GM21723 (cell line): ENCODE measurements around the gene VGLL4.
"Not testable (repeated sequence)": the region's sequence is repeated elsewhere in the genome, so short reads cannot be mapped to it uniquely, and the experiment has no call there.

Source experiments
- ATAC-seq: cut with Tn5 transposase; IDR thresholded peaks from one replicate; pipeline ENCODE4 v1.9.1; 2021; ENCODE audit warnings: mild to moderate bottlenecking, moderate library complexity; ENCODE audit not compliant: unreplicated experiment

Gene VGLL4

DNA sequence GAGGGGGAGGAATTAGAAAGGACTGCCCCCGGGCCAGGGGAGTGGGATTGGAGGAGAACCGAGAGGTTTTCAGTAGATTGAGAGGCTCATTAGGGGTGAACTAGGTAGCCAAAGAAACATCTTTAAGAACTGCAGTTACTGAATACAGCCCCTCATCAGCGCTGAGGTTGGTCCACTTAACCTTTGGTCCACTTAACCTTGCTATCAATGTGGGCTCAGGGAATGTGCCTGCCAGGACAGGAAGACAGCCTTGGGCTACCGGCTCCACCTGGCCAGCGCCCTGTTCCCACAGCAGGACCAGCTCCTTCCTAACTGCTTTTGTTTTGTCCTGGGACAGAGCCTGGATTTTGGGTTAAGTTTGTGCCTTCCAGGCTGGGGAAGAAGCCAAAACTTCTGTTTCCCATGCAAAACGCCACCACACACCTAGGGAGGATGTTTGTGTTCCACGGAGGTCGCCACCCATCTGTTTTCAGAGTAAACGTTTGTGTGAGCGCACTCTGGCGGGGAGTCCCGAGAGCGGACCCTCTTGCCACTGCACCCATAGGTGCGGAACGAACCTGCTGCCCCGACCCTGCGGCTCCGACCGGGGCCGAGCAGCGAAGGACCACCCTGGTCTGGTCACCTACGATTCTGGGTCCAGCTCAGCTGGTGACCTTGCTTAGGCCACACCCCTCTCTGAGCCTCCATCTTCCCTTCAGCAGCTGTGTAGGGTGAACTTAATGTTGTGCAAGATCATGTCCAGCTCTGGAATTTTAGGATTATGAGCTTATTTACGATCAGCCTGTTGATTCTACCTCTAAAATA is 107.4 kb downstream of the VGLL4 start:
- ATAC-seq: no peak

DNA sequence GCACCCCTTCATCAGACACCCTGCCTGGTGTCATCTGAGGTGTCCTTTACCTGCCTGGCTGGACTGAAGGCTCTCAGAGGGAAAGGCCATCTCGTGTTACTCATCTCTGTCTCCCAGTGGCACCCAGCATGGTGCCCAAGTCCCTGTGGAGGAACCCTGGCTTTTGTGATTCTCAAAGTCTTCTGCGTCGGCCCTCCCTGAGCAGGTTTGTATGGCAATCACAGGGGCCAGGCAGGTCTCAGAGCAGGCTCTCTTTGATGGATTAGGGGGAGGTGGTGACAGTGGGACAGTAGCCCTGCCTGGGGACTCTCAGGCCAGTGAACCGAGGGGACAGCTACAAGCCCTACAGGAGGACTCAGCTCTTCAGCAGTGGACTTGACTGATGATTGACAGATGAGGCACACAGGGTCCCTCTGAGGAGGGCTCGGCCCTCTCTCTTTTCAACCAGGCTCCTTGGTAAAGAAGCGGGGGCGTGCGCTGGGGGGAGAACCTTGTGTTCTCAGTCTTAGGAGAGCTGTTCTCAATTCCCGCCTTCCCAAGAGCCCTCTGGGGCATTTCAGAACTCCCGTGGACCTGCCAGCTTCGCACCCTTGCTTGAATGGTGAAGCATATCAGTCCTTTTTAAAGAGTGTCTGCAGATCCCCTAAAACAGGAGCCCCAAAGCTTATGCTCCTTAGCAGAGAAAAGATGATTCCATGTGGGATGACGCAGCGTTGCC is 108.3 kb downstream of the VGLL4 start:
- no peak for ATAC-seq

DNA sequence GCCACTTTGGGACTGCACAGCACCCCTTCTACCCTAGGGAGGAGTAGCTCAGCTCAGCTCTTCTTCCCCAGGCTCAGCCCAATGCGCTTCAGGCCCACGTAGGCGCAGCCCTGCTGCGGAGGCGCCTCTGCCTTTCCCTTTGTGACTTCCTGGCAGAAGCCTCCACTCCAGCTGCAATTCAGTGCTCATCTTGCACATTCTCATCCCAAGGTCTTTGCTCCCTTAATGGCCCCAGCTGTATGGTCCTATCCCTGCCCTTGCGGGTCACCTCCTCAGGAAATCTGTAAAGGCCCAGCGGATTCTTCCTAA is 109.0 kb downstream of the VGLL4 start:
- ATAC-seq: no peak

DNA sequence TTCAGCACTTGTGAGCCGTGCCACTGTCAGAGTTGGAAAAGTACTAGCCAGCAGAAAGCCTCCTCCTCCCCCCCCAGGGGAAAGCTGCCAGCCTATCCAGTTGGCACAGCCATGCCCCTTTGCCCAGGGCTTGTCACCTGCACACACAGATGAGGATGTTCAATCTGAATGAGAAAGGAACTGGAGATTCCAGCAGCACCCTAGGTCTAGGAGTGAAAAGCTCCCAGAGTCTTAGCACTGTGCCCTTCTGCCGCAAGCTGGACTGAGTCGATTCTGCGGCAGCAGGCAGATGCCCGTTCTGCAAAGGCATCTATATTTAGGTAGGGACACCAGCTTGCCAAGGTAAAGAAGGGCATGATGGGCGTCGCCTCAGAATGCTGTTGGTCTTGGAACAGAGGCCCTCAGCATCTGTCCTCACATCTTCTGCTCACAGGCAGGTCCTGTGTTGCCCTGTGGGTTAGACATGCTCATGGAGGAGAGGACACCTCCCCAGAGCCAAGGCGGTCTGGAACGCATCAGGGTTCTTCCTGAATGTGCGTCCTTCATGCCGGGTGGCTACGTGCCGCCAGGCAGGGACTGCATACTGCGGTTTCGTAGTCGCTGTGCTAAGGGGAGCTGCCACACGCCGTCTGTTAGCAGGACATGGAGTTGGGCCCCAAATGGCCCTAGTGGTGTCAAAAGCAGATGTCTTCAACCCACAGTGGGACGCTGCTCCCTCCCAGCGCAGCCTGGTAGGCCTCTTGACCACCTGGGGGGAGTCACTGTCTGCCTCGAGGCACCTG is 109.5 kb downstream of the VGLL4 start:
- ATAC-seq: no peak

DNA sequence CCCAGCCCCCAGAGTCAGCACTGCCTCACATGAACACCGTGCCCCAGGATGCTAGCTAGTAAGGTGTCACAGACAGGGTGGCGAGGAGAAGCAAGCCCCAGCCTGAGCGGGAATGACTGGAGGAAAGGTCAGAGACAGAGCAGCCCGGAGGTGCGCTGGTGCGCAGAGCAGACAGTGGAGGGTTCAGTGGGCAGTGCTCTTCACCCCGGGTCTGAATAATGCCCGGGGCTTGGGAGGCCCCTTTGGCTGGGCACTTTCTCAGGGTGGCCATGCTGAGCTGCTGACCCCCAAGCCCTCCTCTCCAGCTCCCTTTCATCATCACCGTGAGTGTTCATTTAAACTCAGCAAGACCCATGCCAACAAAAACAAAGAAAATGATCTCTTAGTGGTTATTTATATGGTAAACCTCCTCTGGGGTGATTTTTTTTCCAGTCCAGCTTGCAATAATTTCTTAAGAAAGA is 110.8 kb downstream of the VGLL4 start:
- ATAC-seq: no peak

DNA sequence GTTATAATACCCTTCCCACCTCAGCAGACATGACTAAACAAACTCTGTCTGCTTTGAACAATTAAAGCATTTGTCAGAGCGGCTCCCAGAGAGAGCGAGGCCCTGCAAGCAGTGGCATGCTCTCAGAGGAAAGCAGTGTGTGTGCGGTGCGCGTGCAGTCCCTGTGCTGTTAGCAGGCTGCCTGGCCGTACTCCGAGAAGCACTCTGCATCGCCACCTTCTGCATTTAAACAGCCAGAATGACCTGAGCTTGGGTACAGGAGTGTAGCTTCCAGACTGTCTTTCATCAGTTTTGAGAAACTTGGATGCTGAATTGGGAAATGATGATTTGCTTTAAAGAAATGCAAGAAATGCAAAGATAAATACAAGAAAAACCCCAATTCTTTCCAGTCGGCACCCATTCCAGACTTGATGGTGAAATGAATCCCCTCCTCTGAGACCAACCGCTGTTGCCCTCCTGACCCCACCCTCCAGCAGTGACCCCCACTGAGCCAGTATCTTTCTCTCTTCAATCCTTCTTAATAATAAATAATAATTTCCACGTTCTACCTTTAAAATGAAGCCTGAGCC is 113.5 kb downstream of the VGLL4 start:
- ATAC-seq: no peak

DNA sequence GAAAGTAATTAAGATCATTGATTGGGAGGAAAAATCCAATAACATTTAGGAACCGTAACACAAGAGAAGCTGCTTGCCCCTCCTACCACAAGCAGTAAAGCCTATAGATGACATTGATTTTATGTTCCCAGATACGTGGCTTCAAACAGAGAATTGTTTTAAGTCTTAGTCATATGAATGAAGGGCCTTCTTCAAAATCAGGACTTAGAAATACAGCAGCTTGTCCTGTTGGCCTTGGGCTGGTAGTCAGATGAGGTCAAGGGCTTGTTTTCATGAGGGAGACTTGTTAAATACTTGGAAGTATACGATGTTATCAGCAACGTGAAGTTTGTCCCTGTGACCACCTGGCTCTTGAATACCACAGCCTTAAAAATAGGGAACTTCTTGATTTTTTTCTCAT is 114.4 kb downstream of the VGLL4 start:
- no peak for ATAC-seq

DNA sequence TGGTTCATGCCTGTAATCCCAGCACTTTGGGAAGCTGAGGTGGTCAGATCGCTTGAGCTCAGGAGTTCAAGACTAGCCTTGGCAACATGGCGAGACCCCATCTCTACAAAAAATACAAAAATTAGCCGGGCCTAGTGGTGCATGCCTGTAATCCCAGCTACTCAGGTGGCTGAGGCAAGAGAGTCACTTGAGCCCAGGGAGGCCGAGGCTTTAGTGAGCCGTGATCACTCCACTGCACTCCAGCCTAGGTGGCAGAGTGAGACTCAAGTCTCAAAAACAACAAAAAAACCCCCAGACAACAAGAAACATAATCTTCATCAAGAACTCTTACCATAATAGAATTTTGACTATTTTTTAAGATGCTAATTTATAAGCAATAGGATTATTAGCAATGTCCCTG is 117.6 kb downstream of the VGLL4 start:
- not testable (repeated sequence) for ATAC-seq

DNA sequence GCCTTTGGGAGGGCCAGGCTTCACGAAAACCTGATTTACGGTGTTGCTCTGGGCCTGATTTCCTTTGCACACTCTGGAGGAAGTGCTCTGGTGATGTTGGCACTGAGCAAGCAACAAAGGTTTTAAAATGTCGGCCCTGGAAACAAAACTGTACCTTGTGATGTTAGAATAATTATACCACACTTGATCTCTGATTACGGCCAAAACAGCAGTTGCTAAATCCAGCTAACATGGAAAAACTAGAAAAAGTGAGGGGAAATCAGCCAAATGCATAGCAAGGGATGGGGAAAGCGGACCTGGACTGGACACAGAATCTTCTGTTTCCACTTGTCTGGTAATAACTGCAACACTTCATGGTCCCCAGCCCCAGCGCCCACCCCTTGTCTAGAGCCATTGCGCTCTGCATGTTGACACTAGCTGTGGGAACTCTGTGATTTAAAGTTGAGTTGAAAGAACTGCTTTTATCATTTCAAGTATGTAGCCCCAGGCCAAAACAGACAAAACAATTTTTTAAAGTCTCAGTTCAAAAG is 120.1 kb downstream of the VGLL4 start:
- ATAC-seq: no peak

DNA sequence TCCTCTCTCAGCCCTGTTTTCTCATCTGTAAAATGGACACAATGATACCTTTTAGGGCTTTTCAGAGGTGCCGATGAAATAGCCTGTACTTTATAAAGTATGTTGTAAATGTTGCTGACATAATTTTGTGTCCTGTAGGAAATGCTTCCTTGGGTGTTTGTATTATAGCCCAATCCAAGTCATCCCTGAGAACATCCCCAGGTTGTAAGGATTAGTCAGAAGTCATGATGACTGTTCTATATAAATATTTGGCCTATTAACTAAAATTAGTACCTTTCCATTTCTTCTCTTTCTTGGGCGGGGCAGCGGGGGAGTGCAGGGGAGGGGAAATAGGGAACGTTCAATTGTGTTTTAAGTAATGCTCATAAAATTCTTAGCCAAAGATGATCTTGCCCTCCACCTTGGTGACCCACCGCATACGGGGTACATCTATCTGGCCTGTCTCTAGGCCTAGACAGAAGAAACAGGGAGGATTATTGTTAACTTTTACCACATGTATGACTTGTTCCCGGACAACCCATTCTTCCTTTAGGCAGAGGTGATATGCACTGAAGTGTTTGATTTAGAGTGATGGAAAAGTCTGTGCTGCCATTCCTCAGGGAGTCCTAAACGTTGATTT is 120.7 kb downstream of the VGLL4 start:
- no peak for ATAC-seq

DNA sequence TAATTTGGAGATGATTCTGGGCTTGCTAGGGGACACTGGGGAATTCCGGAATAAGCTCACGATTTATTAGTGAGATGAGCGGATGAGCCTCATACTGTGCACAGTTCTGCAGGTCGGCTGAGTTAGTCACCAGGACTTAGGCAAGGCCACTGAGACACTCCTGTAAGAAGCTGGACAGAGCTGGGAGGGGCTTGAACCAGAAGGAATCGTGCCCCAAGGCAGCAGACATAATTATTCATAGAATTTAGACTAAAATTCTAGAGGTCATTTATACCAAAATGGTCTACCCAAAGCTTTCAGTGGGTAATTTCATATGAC is 121.4 kb downstream of the VGLL4 start:
- no peak for ATAC-seq

DNA sequence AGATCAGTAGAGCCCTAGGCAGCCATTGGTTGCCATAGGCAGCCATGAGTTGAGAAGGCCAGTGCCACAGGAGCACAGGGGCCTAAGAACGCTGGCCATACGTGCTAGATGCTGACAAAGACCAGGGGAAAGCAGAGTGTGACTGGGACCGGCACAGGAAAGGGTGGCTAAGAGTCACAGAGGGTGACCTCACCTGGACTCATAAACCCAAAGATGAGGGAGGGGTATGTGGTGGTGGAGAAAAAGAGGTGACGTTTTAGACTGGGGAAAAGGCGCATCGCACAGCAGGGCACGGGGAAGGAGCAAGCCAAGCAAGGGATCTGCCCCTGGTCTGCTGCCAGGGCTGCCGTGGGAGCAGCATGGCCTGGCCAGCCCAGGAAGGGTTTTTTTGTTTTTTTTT is 122.5 kb downstream of the VGLL4 start:
- no peak for ATAC-seq

DNA sequence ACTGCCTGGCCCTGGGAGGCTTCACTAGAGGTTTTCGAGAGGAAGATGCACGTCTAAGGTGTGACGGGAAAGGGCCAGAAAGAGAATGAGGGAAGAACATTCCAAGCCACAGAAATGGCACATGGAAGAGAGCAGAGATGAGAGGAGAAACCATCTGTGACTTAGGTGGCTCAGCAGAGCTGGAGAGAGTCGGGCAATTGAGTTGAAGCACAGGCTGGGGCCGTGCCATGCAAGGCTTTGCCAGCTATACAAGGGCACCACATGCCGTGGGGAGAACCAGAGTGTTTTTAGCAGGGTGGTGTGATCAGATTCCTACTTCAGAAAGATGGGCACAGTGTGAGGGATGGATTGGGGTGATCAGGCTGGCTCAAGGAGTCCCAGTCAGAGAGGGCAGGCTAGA is 126.1 kb downstream of the VGLL4 start:
- no peak for ATAC-seq

DNA sequence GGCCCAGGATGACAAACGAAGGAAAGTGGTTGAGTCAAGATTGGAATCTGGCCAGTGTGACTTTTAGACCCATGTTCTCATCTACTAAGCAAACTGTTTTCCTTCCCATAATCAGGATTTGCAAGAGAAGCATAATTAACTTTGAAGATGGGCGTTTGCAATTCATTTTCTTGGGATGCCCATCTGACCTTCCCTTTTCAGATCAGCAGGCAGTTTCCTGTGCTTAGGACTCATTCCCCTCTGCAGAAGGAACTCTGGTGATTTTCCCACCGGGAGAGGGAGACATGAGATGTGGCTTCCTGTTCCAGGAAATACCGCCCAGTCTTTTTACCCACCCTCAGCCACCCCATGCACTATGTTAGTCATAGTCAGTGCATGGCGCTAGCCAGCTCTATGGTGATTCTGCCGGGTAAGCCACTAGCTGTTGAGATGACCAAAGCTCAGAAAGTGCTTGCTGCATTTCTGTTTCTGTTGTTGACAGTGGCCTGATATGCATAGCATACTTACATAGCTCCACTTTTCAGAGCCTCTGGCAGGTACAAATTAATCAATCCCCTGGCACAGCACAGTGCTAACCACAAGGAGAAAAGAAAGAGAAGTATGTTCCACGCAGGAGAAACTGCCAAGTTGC is 129.4 kb downstream of the VGLL4 start:
- ATAC-seq: no peak

DNA sequence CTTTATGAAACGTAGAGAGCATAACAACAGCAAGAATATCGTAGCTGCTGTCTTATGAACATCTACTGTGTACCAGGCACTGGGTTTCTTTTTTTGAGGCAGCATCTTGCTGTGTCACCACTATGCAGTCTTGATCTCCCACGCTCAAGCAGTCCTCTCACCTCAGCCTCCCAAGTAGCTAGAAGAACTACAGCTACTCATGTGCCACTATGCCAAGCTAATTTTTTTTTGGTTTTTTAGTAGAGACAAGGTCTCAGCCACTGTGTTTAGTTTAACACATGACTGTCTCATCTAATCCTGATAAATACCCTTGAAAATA is 129.9 kb downstream of the VGLL4 start:
- ATAC-seq: no peak

DNA sequence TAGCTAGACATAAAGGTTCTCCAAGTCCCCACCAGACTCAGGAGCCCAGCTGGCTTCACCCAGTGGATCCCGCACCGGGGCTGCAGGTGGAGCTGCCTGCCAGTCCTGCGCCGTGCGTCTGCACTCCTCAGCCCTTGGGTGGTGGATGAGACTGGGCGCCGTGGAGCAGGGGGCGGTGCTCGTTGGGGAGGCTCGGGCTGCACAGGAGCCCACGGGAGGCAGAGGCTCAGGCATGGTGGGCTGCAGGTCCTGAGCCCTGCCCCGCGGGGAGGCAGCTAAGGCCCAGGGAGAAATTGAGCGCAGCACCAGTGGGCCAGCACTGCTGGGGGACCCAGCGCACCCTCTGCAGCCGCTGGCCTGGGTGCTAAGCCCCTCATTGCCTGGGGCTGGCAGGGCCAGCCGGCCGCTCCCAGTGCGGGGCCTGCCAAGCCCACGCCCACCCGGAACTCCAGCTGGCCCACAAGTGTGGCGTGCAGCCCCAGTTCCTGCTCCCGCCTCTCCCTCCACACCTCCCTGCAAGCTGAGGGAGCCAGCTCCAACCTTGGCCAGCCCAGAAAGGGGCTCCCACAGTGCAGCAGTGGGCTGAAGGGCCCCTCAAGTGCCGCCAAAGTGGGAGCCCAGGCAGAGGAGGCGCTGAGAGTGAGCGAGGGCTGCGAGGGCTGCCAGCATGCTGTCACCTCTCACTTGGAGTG is 130.4 kb downstream of the VGLL4 start:
- not testable (repeated sequence) for ATAC-seq

DNA sequence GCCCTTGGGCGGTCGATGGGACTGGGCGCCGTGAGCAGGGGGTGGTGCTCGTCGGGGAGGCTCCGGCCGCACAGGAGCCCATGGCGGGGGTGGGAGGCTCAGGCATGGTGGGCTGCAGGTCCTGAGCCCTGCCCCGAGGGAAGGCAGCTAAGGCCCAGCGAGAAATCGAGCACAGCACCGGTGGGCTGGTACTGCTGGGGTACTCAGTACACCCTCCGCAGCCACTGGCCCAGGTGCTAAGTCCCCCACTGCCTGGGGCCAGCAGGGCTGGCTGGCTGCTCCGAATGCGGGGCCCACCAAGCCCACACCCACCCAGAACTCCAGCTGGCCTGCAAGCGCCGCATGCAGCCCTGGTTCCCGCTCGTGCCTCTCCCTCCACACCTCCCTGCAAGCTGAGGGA is 132.1 kb downstream of the VGLL4 start:
- not testable (repeated sequence) for ATAC-seq

DNA sequence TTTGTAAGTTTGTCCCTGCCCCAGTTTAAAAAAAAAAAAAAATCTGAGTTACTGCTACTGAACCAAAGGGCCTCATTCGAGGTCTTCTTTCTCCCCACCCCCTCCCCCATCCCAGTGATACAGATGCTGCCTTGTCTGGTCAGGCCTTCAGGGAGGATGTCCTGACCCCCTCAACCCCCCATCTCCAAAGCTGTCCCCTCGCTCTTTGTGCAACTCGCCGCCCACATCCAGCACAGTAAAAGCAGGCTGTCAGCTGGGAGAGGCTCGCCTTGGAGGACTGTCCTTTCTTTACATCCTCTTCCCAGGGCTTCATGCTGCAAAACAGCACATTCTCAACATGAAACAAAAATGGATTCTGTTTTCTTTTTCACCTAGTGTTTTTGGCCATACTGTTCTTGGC is 133.4 kb downstream of the VGLL4 start:
- no peak for ATAC-seq

DNA sequence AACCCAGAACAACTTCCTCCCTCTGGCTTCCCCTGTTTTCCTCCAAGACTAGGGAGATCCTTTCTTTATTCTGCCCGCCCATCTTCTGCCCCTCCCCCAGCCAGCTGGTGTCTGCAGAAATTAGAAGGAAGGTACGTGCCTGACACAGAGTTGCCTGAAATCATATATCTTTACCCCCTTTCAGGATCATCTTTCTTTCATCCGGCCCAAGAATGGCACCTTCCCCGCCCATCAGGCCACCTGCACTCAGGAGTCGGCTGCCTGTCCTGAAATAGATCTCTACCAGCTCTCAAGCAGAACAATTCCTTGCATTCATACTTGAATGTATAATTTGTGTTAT is 133.7 kb downstream of the VGLL4 start:
- no peak for ATAC-seq
